ENCODE measurements around the gene CCDC122.

DNA sequence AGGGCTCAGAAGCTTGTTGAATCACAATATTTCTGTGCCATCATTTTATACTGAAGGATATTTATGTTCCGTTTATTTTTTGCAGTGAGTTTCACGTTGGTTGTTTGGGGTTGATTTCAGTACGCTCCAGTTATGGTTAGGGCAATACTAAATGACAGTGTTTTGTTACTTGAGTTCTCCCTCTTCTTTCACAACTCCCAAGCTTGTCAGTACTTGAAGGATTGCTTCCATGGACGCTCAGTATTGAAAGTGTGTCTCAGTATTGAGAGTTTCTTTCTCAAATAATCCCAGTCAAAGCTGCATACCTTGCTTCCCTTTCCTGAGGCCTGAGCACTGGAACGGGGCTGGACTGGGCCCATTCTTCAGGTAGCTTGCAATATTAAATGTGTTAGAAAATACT is 39.1 kb upstream of the CCDC122 start:
- no peak for TF ChIP-seq POLR2A (IDR thresholded peaks at IDR 0.05)
- TF ChIP-seq, protein P1, sequence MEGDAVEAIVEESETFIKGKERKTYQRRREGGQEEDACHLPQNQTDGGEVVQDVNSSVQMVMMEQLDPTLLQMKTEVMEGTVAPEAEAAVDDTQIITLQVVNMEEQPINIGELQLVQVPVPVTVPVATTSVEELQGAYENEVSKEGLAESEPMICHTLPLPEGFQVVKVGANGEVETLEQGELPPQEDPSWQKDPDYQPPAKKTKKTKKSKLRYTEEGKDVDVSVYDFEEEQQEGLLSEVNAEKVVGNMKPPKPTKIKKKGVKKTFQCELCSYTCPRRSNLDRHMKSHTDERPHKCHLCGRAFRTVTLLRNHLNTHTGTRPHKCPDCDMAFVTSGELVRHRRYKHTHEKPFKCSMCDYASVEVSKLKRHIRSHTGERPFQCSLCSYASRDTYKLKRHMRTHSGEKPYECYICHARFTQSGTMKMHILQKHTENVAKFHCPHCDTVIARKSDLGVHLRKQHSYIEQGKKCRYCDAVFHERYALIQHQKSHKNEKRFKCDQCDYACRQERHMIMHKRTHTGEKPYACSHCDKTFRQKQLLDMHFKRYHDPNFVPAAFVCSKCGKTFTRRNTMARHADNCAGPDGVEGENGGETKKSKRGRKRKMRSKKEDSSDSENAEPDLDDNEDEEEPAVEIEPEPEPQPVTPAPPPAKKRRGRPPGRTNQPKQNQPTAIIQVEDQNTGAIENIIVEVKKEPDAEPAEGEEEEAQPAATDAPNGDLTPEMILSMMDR (IDR thresholded peaks at IDR 0.05) = no peak
